Activated gamma-delta T cell treated with Interleukin-2 at 50 U/mL for 16 hours (primary cell): ENCODE data around the gene SLC5A6.
A peak's percentile ranks its signal among the peaks of the same experiment; 100 is the strongest.

Experiments
- DNase-seq: peaks from one replicate; pipeline ENCODE4 v3.0.0-alpha.2; 2020

Gene SLC5A6

DNA sequence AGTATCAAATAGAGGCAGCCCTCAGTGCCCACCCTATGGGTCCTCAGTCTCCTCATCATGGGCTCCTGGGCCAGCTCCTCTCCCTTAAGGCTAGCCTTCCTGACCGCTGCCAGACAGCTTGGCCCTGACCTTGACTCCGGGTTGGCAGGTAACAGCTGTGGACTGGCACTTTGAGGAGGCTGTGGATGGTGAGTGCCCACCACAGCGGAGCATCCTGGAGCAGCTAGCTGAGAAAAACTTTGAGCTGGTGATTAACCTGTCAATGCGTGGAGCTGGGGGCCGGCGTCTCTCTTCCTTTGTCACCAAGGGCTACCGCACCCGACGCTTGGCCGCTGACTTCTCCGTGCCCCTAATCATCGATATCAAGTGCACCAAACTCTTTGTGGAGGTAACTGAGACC, 24.1 kb upstream of the SLC5A6 start:
- DNase-seq, result no peak

DNA sequence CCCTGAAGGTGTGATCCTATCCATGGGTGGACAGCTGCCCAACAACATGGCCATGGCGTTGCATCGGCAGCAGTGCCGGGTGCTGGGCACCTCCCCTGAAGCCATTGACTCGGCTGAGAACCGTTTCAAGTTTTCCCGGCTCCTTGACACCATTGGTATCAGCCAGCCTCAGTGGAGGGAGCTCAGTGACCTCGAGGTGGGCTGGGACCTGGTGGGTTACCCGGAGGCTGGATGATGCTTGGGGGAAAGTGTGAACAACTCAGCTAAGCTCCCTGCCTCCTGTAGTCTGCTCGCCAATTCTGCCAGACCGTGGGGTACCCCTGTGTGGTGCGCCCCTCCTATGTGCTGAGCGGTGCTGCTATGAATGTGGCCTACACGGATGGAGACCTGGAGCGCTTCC, 21.3 kb upstream of the SLC5A6 start:
- DNase-seq, result no peak

- no peak for DNase-seq
Measured at GRCh38 chr2:27231921-27232320, 19.9 kb upstream of the SLC5A6 start.

- no peak for DNase-seq
Measured at GRCh38 chr2:27227501-27227900, 15.4 kb upstream of the SLC5A6 start.

- DNase-seq, result no peak
Measured at GRCh38 chr2:27225526-27225925, 13.5 kb upstream of the SLC5A6 start.

DNA sequence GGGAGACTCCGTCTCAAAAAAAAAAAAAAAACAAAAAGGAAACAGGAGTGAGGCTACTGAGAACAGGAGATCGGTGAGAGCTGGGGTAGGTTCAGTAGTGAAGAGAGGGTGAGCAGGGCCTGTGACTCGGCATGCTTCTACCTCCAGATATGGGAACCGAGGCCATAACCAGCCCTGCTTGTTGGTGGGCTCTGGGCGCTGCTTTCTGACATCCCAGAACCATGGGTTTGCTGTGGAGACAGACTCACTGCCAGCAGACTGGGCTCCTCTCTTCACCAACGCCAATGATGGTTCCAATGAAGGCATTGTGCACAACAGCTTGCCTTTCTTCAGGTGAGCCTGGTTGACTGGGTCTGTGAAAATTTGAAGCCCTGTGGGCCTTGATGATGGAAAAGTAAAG, 11.3 kb upstream of the SLC5A6 start:
- no peak for DNase-seq

GRCh38 chr2:27222407-27222806, 10.3 kb upstream of the SLC5A6 start:
- DNase-seq, result no peak

DNA sequence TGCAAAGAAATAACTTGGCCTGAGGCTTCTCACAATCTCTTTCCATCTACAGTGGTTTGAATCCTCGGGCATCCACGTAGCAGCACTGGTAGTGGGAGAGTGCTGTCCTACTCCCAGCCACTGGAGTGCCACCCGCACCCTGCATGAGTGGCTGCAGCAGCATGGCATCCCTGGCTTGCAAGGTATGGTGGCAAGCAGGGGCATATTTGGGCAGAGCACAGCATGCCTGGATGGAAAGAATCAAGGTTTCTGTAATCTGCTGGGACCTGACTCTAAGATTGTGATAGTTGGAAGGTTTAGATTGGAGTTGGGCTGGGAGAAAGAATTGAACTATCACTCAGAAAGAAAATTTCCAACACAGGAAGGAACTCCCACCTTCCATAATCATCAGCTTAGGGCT, 9.1 kb upstream of the SLC5A6 start:
- no peak for DNase-seq

GRCh38 chr2:27220091-27220490, 8.0 kb upstream of the SLC5A6 start:
- DNase-seq, result no peak

GRCh38 chr2:27219091-27219490, 7.0 kb upstream of the SLC5A6 start:
- DNase-seq, result no peak

DNA sequence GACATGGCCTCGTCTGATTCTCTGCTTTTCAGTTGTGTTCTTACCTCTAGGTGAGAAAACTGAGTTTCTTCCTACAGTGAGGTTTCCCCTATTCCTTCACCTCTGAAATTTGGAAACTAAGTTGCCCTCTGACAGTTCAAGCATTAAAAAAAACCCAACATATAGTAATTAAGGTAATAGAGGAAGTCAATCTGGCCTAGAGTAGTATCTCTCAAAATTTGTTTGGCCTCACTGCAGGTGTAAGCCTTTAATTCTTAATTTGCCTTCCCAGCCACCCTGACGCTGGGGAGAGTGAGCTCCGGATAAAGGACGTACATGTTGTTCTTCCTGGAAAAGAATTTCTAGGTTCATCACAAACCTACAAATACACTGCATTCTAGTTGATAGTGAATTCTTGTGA, 6.5 kb upstream of the SLC5A6 start:
- DNase-seq, result no peak

- DNase-seq, result peak; percentile 82
Measured at GRCh38 chr2:27217173-27218121, 5.4 kb upstream of the SLC5A6 start, which contains the start of gene CAD. CAD (plus strand) TSS chr2:27217369; CDS start chr2:27217552, 183 bp downstream.

- no peak for DNase-seq
Measured at GRCh38 chr2:27216416-27217137, 4.5 kb upstream of the SLC5A6 start.

GRCh38 chr2:27214941-27215340, 2.9 kb upstream of the SLC5A6 start:
- DNase-seq, result no peak

- DNase-seq, result peak; percentile 35
Measured at GRCh38 chr2:27212626-27213471, 781 bp upstream of the SLC5A6 start.

- DNase-seq, result no peak
Measured at GRCh38 chr2:27211241-27211942, 676 bp downstream of the SLC5A6 start.

GRCh38 chr2:27209621-27210401, 2.3 kb downstream of the SLC5A6 start:
- DNase-seq, result no peak

DNA sequence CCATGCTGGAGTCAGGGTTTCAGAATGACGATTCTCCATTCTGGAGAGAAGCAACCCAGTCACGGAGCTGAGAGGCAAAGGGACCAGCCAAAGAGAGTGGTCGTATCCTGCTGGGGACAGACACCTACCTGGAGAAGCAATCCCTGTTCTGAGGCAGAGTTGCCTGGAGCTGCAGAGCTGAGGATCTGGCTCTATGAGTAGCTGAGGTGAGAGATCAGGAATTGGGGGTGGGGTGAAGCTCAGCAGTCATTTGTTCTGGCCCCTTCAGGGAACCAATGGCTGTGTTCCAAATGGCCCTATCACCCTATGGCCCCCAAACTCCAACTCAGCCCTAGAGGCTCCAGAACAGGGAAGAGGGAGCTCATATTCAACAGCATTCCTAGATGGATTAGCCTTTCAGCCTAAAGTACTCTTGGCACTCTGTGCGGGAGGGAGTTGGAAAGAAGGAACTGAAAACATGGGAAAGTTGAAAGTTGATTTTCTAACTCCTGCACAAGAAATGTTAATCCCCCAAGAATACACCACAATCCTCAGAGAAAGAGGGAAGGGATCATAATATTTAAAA, 3.5 kb downstream of the SLC5A6 start:
- DNase-seq, result no peak

DNA sequence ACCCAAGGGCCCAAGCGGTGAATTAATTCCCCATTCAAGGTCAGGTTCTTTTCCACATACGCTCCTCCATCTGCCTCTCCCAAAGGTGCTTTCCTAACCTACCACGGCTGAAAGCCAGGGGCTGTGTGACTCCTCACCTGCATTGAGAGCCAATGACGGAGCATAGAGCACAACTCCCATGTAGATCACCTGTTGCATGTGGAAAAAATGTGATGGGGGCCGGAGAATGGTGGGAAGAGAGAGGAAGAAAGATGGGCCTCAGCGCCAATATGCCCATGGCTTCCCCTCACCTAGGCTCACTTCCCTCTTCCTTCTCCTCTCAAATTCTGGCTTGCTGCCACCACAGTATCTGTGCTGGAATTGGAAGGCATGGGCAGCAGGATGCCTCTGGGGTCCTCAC, 5.7 kb downstream of the SLC5A6 start:
- DNase-seq, result no peak

- no peak for DNase-seq
Measured at GRCh38 chr2:27205206-27205605, 6.9 kb downstream of the SLC5A6 start.

- no peak for DNase-seq
Measured at GRCh38 chr2:27204566-27204965, 7.5 kb downstream of the SLC5A6 start.
